Activated naive CD4-positive, alpha-beta T cell treated with anti-CD3 and anti-CD28 coated beads for 36 hours (primary cell): ENCODE results near the gene BLOC1S3. TPM values are rescaled to one million over a fixed set of nuclear protein-coding genes. Genes with fewer than 3 reads are reported as not detected.

Experiments
- CTCF ChIA-PET: fragments of 350-600 bp; sonication (Branson Sonifier 250); formaldehyde crosslinking; loops from one replicate; lab custom pipeline; 2021; ENCODE audit warnings: antibody characterized with exemption; lab: Charles Lee
- DNase-seq: peaks from one replicate; pipeline ENCODE4 v3.0.0-alpha.2; 2020
- H3K27ac Mint-ChIP-seq: one replicate; pipeline ENCODE4 v1.8.0; 2021; ENCODE audit warnings: mild to moderate bottlenecking, mixed read lengths
- H3K27me3 Mint-ChIP-seq: one replicate; pipeline ENCODE4 v1.8.0; 2021; ENCODE audit warnings: low read depth, mixed read lengths
- H3K36me3 Mint-ChIP-seq: one replicate; pipeline ENCODE4 v1.8.0; 2021; ENCODE audit warnings: low read depth, mixed read lengths
- H3K4me1 Mint-ChIP-seq: one replicate; pipeline ENCODE4 v1.8.0; 2021; ENCODE audit warnings: low read depth, mixed read lengths
- H3K4me3 Mint-ChIP-seq: one replicate; pipeline ENCODE4 v1.8.0; 2021; ENCODE audit warnings: mild to moderate bottlenecking, moderate library complexity, mixed read lengths
- H3K9me3 Mint-ChIP-seq: one replicate; pipeline ENCODE4 v1.8.0; 2021; ENCODE audit warnings: mixed read lengths
- intact Hi-C: fragments of 100-400 bp; cut with micrococcal nuclease; formaldehyde crosslinking; loops from one replicate; pipeline ENCODE4 v1.15.1; 2023
- total RNA-seq, 2 experiments: library from RNA; stranded (reverse); gene quantifications; one replicate each; pipeline ENCODE4 v1.2.3, GENCODE V29; 2021

Gene BLOC1S3
- total RNA-seq, 2 experiments from 2014 or later = 5.1 to 6.5 TPM

DNA sequence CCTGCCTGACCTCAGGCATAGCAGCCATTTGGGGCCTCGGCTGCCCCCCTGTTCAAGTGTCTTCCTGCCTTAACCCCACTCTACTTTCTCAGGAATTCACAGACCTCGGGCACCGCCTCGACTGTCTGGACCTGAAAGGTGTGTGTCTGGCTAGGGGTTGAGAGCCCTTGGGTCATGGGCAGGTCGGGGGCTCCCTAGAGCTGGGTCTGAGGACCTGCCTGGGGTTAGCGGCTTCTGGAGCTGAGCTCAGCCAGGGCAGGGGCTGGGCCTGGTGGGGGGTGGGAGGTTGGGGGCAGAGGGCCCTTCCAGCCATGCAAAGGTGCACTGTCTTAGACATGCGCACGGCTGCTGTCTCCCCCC is 38.5 kb upstream of the BLOC1S3 start:
- Mint-ChIP-seq H3K27me3 (no peaks in the 10 kb centered on the region), H3K36me3 (peaks cover 5% of the 10 kb centered on the region), H3K27ac (no peak overlapping the region), H3K9me3 (no peaks in the 10 kb centered on the region), H3K4me3 (no peak overlapping the region), H3K4me1 (no peaks in the 10 kb centered on the region)
- CTCF ChIA-PET = no interaction called here
- intact Hi-C loops = no loop called here
- no peak for DNase-seq

- no peak overlapping the region for H3K27ac Mint-ChIP-seq
- H3K4me3 Mint-ChIP-seq = no peak overlapping the region
- intact Hi-C loops = no loop called here
- H3K36me3 Mint-ChIP-seq = peaks cover 5% of the 10 kb centered on the region
- CTCF ChIA-PET = no interaction called here
- no peaks in the 10 kb centered on the region for H3K4me1 Mint-ChIP-seq
- no peaks in the 10 kb centered on the region for H3K27me3 Mint-ChIP-seq
- no peak for DNase-seq
- no peaks in the 10 kb centered on the region for H3K9me3 Mint-ChIP-seq
Measured at GRCh38 chr19:45140533-45140932, 38.1 kb upstream of the BLOC1S3 start.

GRCh38 chr19:45141203-45141900 is 37.2 kb upstream of the BLOC1S3 start:
- H3K27me3 Mint-ChIP-seq = no peaks in the 10 kb centered on the region
- DNase-seq = no peak
- H3K27ac Mint-ChIP-seq = no peak overlapping the region
- peaks cover 5% of the 10 kb centered on the region for H3K36me3 Mint-ChIP-seq
- no peaks in the 10 kb centered on the region for H3K9me3 Mint-ChIP-seq
- CTCF ChIA-PET = no interaction called here
- no peaks in the 10 kb centered on the region for H3K4me1 Mint-ChIP-seq
- intact Hi-C loops = no loop called here
- no peak overlapping the region for H3K4me3 Mint-ChIP-seq

GRCh38 chr19:45142016-45142725 is 36.4 kb upstream of the BLOC1S3 start:
- no peak overlapping the region for H3K27ac Mint-ChIP-seq
- H3K9me3 Mint-ChIP-seq = no peaks in the 10 kb centered on the region
- no peaks in the 10 kb centered on the region for H3K4me1 Mint-ChIP-seq
- no peak overlapping the region for H3K4me3 Mint-ChIP-seq
- H3K36me3 Mint-ChIP-seq = peaks cover 5% of the 10 kb centered on the region
- DNase-seq = no peak
- no peaks in the 10 kb centered on the region for H3K27me3 Mint-ChIP-seq
- CTCF ChIA-PET = interaction anchor here (0.7 kb wide), 1 partner anchor 194 kb away, joined by 3 read pairs; no protein-coding TSS in a partner anchor
- intact Hi-C loops = no loop called here

DNA sequence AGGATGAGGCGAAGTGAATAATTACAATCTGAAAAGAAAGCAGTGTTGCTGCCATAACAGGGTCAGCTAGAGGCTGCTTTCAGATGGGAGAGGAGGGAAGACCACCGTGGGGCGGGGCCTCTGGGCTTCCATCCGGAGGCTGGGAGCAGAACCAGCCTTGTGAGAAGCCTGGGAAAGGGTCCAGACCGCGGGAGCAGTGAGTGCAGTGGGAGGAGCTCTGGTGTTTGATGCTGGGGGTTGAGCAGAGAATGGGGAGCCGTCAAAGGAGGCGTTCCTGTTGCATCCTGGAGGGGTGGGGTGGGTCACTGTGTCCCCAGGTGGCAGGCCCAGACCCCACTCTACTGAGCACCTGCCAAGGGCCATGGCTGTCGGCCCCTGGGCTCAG is 35.9 kb upstream of the BLOC1S3 start:
- H3K36me3 Mint-ChIP-seq = peaks cover 5% of the 10 kb centered on the region
- DNase-seq = no peak
- H3K4me3 Mint-ChIP-seq = no peak overlapping the region
- no peak overlapping the region for H3K27ac Mint-ChIP-seq
- H3K4me1 Mint-ChIP-seq = no peaks in the 10 kb centered on the region
- CTCF ChIA-PET = interaction anchor here (0.7 kb wide), 1 partner anchor 193 kb away, joined by 3 read pairs; no protein-coding TSS in a partner anchor
- intact Hi-C loops = no loop called here
- H3K9me3 Mint-ChIP-seq = no peaks in the 10 kb centered on the region
- no peaks in the 10 kb centered on the region for H3K27me3 Mint-ChIP-seq

DNA sequence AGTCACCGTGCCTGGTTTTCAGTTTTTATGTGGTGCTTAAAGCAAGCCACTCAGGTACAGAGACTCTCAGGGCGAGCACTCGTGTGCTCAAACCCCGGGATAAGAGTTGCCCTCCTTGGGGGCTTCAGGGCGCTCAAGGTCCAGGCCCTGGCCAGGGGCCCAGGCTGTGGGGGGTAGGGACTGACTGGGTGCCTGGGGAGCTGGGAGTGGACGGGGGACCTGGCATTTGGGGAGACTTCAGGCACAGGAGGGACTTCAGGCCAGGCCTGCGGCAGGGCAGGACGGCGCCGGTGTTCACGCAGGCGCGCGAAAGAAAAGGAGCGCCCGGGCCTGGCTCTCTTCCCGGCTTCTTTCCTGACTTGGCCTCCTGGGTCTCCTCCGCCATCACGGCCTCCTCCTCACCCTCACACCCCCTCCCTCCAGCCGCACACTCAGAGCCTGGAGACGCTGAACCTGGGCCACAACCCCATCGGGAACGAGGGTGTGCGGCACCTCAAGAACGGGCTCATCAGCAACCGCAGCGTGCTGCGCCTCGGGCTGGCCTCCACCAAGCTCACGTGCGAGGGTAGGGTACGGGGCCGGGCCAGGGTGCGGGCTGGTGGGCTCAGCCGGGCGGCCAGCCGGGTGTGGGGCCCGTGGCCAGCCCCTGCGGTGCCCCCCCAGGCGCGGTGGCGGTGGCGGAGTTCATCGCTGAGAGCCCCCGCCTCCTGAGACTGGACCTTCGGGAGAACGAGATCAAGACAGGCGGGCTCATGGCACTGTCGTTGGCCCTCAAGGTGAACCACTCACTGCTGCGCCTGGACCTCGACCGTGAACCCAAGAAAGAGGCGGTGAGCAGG is 33.9 kb upstream of the BLOC1S3 start:
- Mint-ChIP-seq H3K27me3 (no peaks in the 10 kb centered on the region), H3K27ac (no peak overlapping the region), H3K36me3 (peaks cover 5% of the 10 kb centered on the region), H3K4me1 (peaks cover 2% of the 10 kb centered on the region), H3K4me3 (no peak overlapping the region), H3K9me3 (no peaks in the 10 kb centered on the region)
- no peak for DNase-seq
- CTCF ChIA-PET = no interaction called here
- intact Hi-C loops = no loop called here

- Mint-ChIP-seq H3K27me3 (no peaks in the 10 kb centered on the region), H3K9me3 (no peaks in the 10 kb centered on the region), H3K36me3 (peaks cover 5% of the 10 kb centered on the region), H3K4me3 (no peak overlapping the region), H3K4me1 (peaks cover 2% of the 10 kb centered on the region), H3K27ac (no peak overlapping the region)
- CTCF ChIA-PET = no interaction called here
- intact Hi-C loops = no loop called here
- DNase-seq = no peak
Measured at GRCh38 chr19:45145270-45146189, 33.1 kb upstream of the BLOC1S3 start.

GRCh38 chr19:45146251-45146650 is 32.3 kb upstream of the BLOC1S3 start:
- Mint-ChIP-seq H3K27ac (no peak overlapping the region), H3K27me3 (no peaks in the 10 kb centered on the region), H3K36me3 (peaks cover 5% of the 10 kb centered on the region), H3K4me3 (no peak overlapping the region), H3K4me1 (peaks cover 2% of the 10 kb centered on the region), H3K9me3 (no peaks in the 10 kb centered on the region)
- CTCF ChIA-PET = no interaction called here
- intact Hi-C loops = no loop called here
- no peak for DNase-seq

GRCh38 chr19:45146741-45147205 is 31.8 kb upstream of the BLOC1S3 start:
- Mint-ChIP-seq H3K36me3 (peaks cover 8% of the 10 kb centered on the region), H3K4me3 (no peak overlapping the region), H3K9me3 (no peaks in the 10 kb centered on the region), H3K27ac (no peak overlapping the region), H3K4me1 (peaks cover 5% of the 10 kb centered on the region), H3K27me3 (peaks cover 4% of the 10 kb centered on the region)
- DNase-seq = no peak
- intact Hi-C loops = no loop called here
- CTCF ChIA-PET = no interaction called here

- Mint-ChIP-seq H3K4me1 (peaks cover 11% of the 10 kb centered on the region), H3K9me3 (no peaks in the 10 kb centered on the region), H3K36me3 (peaks cover 5% of the 10 kb centered on the region), H3K27ac (no peak overlapping the region), H3K27me3 (peaks cover 10% of the 10 kb centered on the region), H3K4me3 (no peak overlapping the region)
- no peak for DNase-seq
- CTCF ChIA-PET = interaction anchor here (0.6 to 0.9 kb wide), 3 partner anchors 16 to 734 kb away, joined by 3 to 4 read pairs (median 3); no protein-coding TSS in a partner anchor
- intact Hi-C loops = no loop called here
Measured at GRCh38 chr19:45147835-45148676, 30.5 kb upstream of the BLOC1S3 start.

- no peak for DNase-seq
- H3K9me3 Mint-ChIP-seq = no peaks in the 10 kb centered on the region
- H3K36me3 Mint-ChIP-seq = peaks cover 4% of the 10 kb centered on the region
- no peak overlapping the region for H3K4me3 Mint-ChIP-seq
- H3K27me3 Mint-ChIP-seq = peaks cover 15% of the 10 kb centered on the region
- H3K27ac Mint-ChIP-seq = no peak overlapping the region
- intact Hi-C loops = no loop called here
- CTCF ChIA-PET = interaction anchor here (0.6 to 0.9 kb wide), 2 partner anchors 15 to 733 kb away, joined by 3 read pairs; no protein-coding TSS in a partner anchor
- peaks cover 16% of the 10 kb centered on the region for H3K4me1 Mint-ChIP-seq
Measured at GRCh38 chr19:45149129-45149528, 29.5 kb upstream of the BLOC1S3 start.
